Mononuclear cell (primary cell): ENCODE measurements around the gene CAD. TPM values are rescaled to one million over a fixed set of nuclear protein-coding genes. Genes with fewer than 3 reads are reported as not detected.
"Not testable (repeated sequence)": the region's sequence is repeated elsewhere in the genome, so short reads cannot be mapped to it uniquely, and the experiment has no call there.

Experiments
- H3K27me3 ChIP-seq: 2 replicates; pipeline ENCODE4 v1.6.0; 2011; ENCODE audit warnings: low read length, control low read depth; ENCODE audit not compliant: insufficient read depth
- H3K4me1 ChIP-seq: 2 replicates; pipeline ENCODE4 v1.5.1; 2011; ENCODE audit warnings: mild to moderate bottlenecking, low read length, control low read depth; ENCODE audit not compliant: insufficient read depth
- H3K4me3 ChIP-seq: 2 replicates; pipeline ENCODE4 v1.5.1; 2011; ENCODE audit warnings: mild to moderate bottlenecking, low read length, moderate library complexity
- H3K9me3 ChIP-seq: 2 replicates; pipeline ENCODE4 v1.5.1; 2011; ENCODE audit warnings: low read depth, mild to moderate bottlenecking, control low read depth, low read length
- total RNA-seq: library from RNA; depleted of rRNA; stranded (reverse); fragments of >200 nt; gene quantifications from one replicate; pipeline ENCODE4 v1.2.3, GENCODE V29; 2012

CAD gene
- total RNA-seq, 1 donor: 5.7 TPM

GRCh38 chr2:27270131-27270530, 53.0 kb downstream of the CAD start:
- Histone ChIP-seq H3K27me3 (peaks cover 18% of the 10 kb centered on the region), H3K4me3 (no peak overlapping the region), H3K9me3 (no peaks in the 10 kb centered on the region), H3K4me1 (peaks cover 3% of the 10 kb centered on the region)

- H3K4me3 ChIP-seq: no peak overlapping the region
- no peaks in the 10 kb centered on the region for H3K9me3 ChIP-seq
- H3K27me3 ChIP-seq: peaks cover 13% of the 10 kb centered on the region
- no peaks in the 10 kb centered on the region for H3K4me1 ChIP-seq
Observed at GRCh38 chr2:27270670-27271069, 53.5 kb downstream of the CAD start.

GRCh38 chr2:27271631-27272340, 54.6 kb downstream of the CAD start:
- Histone ChIP-seq H3K9me3 (no peaks in the 10 kb centered on the region), H3K4me1 (no peaks in the 10 kb centered on the region), H3K27me3 (peaks cover 5% of the 10 kb centered on the region), H3K4me3 (no peak overlapping the region)

- not testable (repeated sequence) for H3K9me3 ChIP-seq, H3K4me1 ChIP-seq, H3K27me3 ChIP-seq, H3K4me3 ChIP-seq
Observed at GRCh38 chr2:27272537-27273522, 55.7 kb downstream of the CAD start.

- Histone ChIP-seq H3K27me3 (peaks cover 1% of the 10 kb centered on the region), H3K4me1 (peaks cover 3% of the 10 kb centered on the region), H3K9me3 (no peaks in the 10 kb centered on the region), H3K4me3 (no peak within 1 kb of the TSS)
Observed at GRCh38 chr2:27275211-27276150, 58.3 kb downstream of the CAD start, which contains the start of gene DNAJC5G. TSS of gene DNAJC5G (plus strand) at chr2:27275433. CDS start at chr2:27276729, 1,296 bp downstream.

- no peaks in the 10 kb centered on the region for H3K9me3 ChIP-seq
- no peak overlapping the region for H3K4me3 ChIP-seq
Observed at GRCh38 chr2:27278010-27278409, 60.8 kb downstream of the CAD start.

GRCh38 chr2:27280826-27281225, 63.7 kb downstream of the CAD start:
- Histone ChIP-seq H3K27me3 (peaks cover 3% of the 10 kb centered on the region), H3K4me3 (no peak overlapping the region), H3K9me3 (no peaks in the 10 kb centered on the region), H3K4me1 (peaks cover 3% of the 10 kb centered on the region)

More at GRCh38 chr2:27278010-27278409, 60.8 kb downstream of the CAD start:
- Histone ChIP-seq H3K4me1 (peaks cover 3% of the 10 kb centered on the region), H3K27me3 (peaks cover 3% of the 10 kb centered on the region)

- Histone ChIP-seq H3K4me1 (peaks cover 3% of the 10 kb centered on the region), H3K4me3 (no peak overlapping the region), H3K27me3 (peaks cover 3% of the 10 kb centered on the region), H3K9me3 (no peaks in the 10 kb centered on the region)
Observed at GRCh38 chr2:27281442-27281841, 64.3 kb downstream of the CAD start.

- peaks cover 3% of the 10 kb centered on the region for H3K27me3 ChIP-seq
- peaks cover 3% of the 10 kb centered on the region for H3K4me1 ChIP-seq
- H3K9me3 ChIP-seq: no peaks in the 10 kb centered on the region
- H3K4me3 ChIP-seq: no peak within 1 kb of the TSS
Observed at GRCh38 chr2:27281855-27282559, 64.8 kb downstream of the CAD start, which contains the start of gene TRIM54. TSS of gene TRIM54 (plus strand) at chr2:27282429. CDS start at chr2:27282732, 303 bp downstream.

- no peaks in the 10 kb centered on the region for H3K9me3 ChIP-seq
- H3K4me1 ChIP-seq: peaks cover 3% of the 10 kb centered on the region
- no peak overlapping the region for H3K4me3 ChIP-seq
- H3K27me3 ChIP-seq: peaks cover 3% of the 10 kb centered on the region
Observed at GRCh38 chr2:27282892-27283291, 65.7 kb downstream of the CAD start.

- Histone ChIP-seq H3K4me3 (no peak overlapping the region), H3K4me1 (no peaks in the 10 kb centered on the region), H3K9me3 (no peaks in the 10 kb centered on the region), H3K27me3 (peaks cover 3% of the 10 kb centered on the region)
Observed at GRCh38 chr2:27284996-27285395, 67.8 kb downstream of the CAD start.

GRCh38 chr2:27285481-27285880, 68.3 kb downstream of the CAD start:
- no peaks in the 10 kb centered on the region for H3K9me3 ChIP-seq
- no peaks in the 10 kb centered on the region for H3K4me1 ChIP-seq
- no peak overlapping the region for H3K4me3 ChIP-seq
- H3K27me3 ChIP-seq: peaks cover 1% of the 10 kb centered on the region

GRCh38 chr2:27288610-27289009, 71.4 kb downstream of the CAD start:
- H3K4me3 ChIP-seq: no peak overlapping the region
- H3K27me3 ChIP-seq: no peaks in the 10 kb centered on the region
- H3K9me3 ChIP-seq: no peaks in the 10 kb centered on the region
- H3K4me1 ChIP-seq: no peaks in the 10 kb centered on the region

GRCh38 chr2:27290549-27290948, 73.4 kb downstream of the CAD start:
- Histone ChIP-seq H3K9me3 (no peaks in the 10 kb centered on the region), H3K4me3 (no peak overlapping the region), H3K4me1 (no peaks in the 10 kb centered on the region), H3K27me3 (no peaks in the 10 kb centered on the region)
